Osteoblast (primary cell): ENCODE measurements around the gene CIDEA. TPM values are rescaled to one million over a fixed set of nuclear protein-coding genes. Genes with fewer than 3 reads are reported as not detected.
A peak's percentile ranks its signal among the peaks of the same experiment; 100 is the strongest.

Experiments used
- DNase-seq: peaks from one replicate; pipeline ENCODE4 v3.0.0; 2011; ENCODE audit warnings: low spot score, mixed read lengths; ENCODE audit not compliant: insufficient read length; ENCODE audit errors: missing footprints
- H2AFZ ChIP-seq: 2 replicates; pipeline ENCODE4 v1.6.0; 2011; ENCODE audit warnings: mild to moderate bottlenecking, low read length
- H3K27ac ChIP-seq: 2 replicates; pipeline ENCODE4 v1.5.1; 2011; ENCODE audit warnings: mild to moderate bottlenecking, low read depth, low read length, moderate library complexity
- H3K27me3 ChIP-seq: 2 replicates; pipeline ENCODE4 v1.6.0; 2012; ENCODE audit warnings: mild to moderate bottlenecking, control low read depth, inconsistent platforms, low read length, moderate library complexity; ENCODE audit not compliant: insufficient read depth
- H3K36me3 ChIP-seq: 2 replicates; pipeline ENCODE4 v1.5.1; 2011; ENCODE audit warnings: mild to moderate bottlenecking, low read length, control low read depth, moderate library complexity; ENCODE audit not compliant: insufficient read depth
- H3K4me1 ChIP-seq: 2 replicates; pipeline ENCODE4 v1.5.1; 2011; ENCODE audit warnings: mild to moderate bottlenecking, low read length, control low read depth, moderate library complexity; ENCODE audit not compliant: insufficient read depth
- H3K4me2 ChIP-seq: 2 replicates; pipeline ENCODE4 v1.6.0; 2011; ENCODE audit warnings: mild to moderate bottlenecking, low read length; ENCODE audit not compliant: insufficient read depth
- H3K4me3 ChIP-seq: fragments of 200-600 bp; sonication (generic); 3 replicates; pipeline ENCODE4 v1.5.1; 2012; ENCODE audit warnings: mild to moderate bottlenecking, low read length, inconsistent platforms; ENCODE audit not compliant: insufficient read depth
- H3K79me2 ChIP-seq: 2 replicates; pipeline ENCODE4 v1.6.0; 2012; ENCODE audit warnings: mild to moderate bottlenecking, low read length, control low read depth, inconsistent platforms; ENCODE audit not compliant: insufficient read depth
- H3K9me3 ChIP-seq: 2 replicates; pipeline ENCODE4 v1.5.1; 2011; ENCODE audit warnings: low read depth, low read length, control low read depth
- H4K20me1 ChIP-seq: 2 replicates; pipeline ENCODE4 v1.6.0; 2012; ENCODE audit warnings: mild to moderate bottlenecking, low read length, control low read depth; ENCODE audit not compliant: insufficient read depth
- total RNA-seq: library from RNA; depleted of rRNA; stranded (reverse); fragments of >200 nt; gene quantifications from 2 replicates; pipeline ENCODE4 v1.2.3, GENCODE V29; 2012
- TF ChIP-seq, protein P1 (sequence below): IDR thresholded peaks from 2 replicates; pipeline ENCODE4 v1.5.1; 2011; ENCODE audit warnings: mild to moderate bottlenecking, low read depth, low read length, moderate library complexity; ENCODE audit errors: extremely low read depth

CIDEA gene
- total RNA-seq, 1 donor: not detected

DNA sequence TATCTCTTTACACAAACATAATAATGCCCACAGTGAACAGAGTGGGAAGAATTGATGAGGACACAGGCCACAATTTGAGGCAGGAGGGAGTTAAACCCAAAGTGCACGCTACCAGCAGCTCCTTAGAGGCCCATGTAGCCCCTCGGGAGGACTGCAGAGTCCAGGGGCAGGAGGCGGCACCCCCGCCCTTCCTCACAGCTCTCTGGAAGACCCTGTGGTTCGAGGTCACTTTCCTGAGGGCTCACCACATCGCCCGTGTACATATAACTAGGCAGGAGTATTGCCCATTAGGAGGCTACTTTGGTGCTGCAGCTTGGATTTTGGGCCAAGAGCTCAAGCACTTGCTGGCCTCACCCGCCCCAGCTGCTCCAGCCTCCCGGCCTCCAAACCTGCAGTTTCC is 22.2 kb upstream of the CIDEA start:
- Histone ChIP-seq H3K4me2 (no peak overlapping the region), H3K36me3 (no peaks in the 10 kb centered on the region), H3K9me3 (no peaks in the 10 kb centered on the region), H3K79me2 (no peaks in the 10 kb centered on the region), H3K4me3 (no peak overlapping the region), H4K20me1 (no peaks in the 10 kb centered on the region), H3K27ac (no peak overlapping the region), H2AFZ (no peak overlapping the region), H3K4me1 (peaks cover 3% of the 10 kb centered on the region), H3K27me3 (no peaks in the 10 kb centered on the region)
- peak; percentile 9 for DNase-seq
- TF ChIP-seq, protein P1, sequence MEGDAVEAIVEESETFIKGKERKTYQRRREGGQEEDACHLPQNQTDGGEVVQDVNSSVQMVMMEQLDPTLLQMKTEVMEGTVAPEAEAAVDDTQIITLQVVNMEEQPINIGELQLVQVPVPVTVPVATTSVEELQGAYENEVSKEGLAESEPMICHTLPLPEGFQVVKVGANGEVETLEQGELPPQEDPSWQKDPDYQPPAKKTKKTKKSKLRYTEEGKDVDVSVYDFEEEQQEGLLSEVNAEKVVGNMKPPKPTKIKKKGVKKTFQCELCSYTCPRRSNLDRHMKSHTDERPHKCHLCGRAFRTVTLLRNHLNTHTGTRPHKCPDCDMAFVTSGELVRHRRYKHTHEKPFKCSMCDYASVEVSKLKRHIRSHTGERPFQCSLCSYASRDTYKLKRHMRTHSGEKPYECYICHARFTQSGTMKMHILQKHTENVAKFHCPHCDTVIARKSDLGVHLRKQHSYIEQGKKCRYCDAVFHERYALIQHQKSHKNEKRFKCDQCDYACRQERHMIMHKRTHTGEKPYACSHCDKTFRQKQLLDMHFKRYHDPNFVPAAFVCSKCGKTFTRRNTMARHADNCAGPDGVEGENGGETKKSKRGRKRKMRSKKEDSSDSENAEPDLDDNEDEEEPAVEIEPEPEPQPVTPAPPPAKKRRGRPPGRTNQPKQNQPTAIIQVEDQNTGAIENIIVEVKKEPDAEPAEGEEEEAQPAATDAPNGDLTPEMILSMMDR: no peak

DNA sequence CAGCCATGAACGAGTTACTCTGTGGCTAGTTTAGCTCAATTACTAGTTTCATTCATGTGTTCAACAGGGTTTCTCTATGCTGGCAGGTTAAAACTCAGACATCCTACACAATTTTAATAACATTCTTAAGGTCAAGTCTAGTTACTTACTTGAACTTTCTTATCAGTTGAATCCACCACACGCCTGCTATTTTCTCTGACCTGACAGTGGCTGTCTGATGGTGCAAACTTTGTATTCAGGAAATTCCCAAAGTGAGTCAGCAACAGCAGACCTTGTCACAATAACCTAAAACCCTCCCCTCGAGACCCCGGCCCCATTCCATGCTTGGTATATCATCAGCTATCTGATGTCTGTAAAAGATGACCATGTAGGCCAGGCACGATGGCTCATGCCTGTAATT is 20.8 kb upstream of the CIDEA start:
- no peaks in the 10 kb centered on the region for H3K27me3 ChIP-seq
- H3K36me3 ChIP-seq: no peaks in the 10 kb centered on the region
- no peaks in the 10 kb centered on the region for H4K20me1 ChIP-seq
- TF ChIP-seq, protein P1: no peak
- no peak overlapping the region for H3K4me2 ChIP-seq
- peaks cover 10% of the 10 kb centered on the region for H3K4me1 ChIP-seq
- no peak overlapping the region for H2AFZ ChIP-seq
- H3K4me3 ChIP-seq: no peak overlapping the region
- H3K9me3 ChIP-seq: no peaks in the 10 kb centered on the region
- H3K79me2 ChIP-seq: no peaks in the 10 kb centered on the region
- H3K27ac ChIP-seq: no peak overlapping the region
- DNase-seq: peak; percentile 66

DNA sequence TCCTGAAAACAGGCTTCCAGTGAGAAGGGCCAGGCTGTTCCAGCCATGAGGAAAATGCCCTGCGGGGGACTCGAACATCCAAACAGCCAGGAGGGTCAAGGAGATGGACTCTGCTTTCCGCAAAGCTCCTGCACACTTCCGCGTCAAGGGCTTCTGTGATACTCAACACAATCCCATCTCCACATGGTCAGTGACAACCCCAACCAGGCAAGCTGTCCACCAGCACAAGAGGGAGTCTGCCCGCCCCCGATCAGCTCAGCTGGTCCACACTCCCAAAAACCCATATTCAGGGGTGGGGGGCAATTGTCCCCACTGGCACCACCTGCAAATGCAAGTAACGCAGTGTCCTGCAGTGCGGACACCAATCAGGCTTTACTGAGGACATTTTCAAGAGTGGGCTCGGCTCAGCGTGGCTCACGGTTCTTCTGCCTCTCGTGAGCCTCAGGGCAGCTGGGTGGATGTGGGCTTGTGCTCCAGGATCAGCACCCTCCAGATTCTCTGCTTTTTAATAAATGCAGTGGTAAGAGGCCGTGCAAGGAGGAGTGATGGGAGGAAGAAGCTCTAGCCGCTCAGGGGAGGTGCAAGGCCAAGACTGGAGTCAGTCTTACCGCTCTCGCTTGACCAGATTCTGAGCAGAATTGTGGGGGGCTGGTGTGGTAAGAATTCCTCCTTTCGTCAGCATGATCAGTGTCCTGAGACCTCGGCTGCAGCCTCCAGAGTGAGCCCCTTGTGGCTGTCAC is 19.5 kb upstream of the CIDEA start:
- Histone ChIP-seq H3K4me2 (no peak overlapping the region), H3K9me3 (no peaks in the 10 kb centered on the region), H3K4me3 (no peak overlapping the region), H3K36me3 (no peaks in the 10 kb centered on the region), H4K20me1 (no peaks in the 10 kb centered on the region), H2AFZ (no peak overlapping the region), H3K79me2 (no peaks in the 10 kb centered on the region), H3K4me1 (peaks cover 21% of the 10 kb centered on the region), H3K27ac (no peak overlapping the region), H3K27me3 (no peaks in the 10 kb centered on the region)
- DNase-seq: peak; percentile 26
- TF ChIP-seq, protein P1: no peak

DNA sequence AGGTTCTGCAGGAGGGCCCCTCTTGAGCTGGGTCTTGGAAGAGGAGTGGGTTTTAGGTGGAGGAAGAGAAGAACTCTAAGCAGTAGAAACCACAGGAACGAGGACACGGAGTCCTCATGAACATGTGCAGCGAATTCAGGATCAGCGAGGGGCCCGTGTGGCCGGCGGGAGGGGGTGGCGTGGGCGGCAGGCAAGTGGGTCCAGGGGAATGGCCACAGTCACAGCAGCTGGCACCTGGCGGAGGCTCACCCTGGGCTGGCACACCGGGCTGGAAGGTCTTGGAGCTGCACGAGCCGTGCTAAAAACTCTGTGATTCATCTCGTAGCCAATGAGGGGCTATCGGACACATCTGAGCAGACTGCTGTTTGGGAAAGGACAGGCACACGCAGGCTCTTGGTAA is 18.0 kb upstream of the CIDEA start:
- no peak for DNase-seq
- Histone ChIP-seq H3K4me2 (no peak overlapping the region), H3K4me1 (peaks cover 26% of the 10 kb centered on the region), H3K27me3 (peaks cover under 1% of the 10 kb centered on the region), H3K4me3 (no peak overlapping the region), H3K27ac (no peak overlapping the region), H3K9me3 (no peaks in the 10 kb centered on the region), H3K79me2 (no peaks in the 10 kb centered on the region), H3K36me3 (no peaks in the 10 kb centered on the region), H4K20me1 (no peaks in the 10 kb centered on the region), H2AFZ (no peak overlapping the region)
- TF ChIP-seq, protein P1: no peak
